PC-9 (cell line): ENCODE data around the gene COPS6.

Experiments used
- CTCF ChIP-seq: fragments of 200-600 bp; sonication (generic); conservative IDR thresholded peaks from 2 replicates; pipeline ENCODE4 v1.6.1; 2017; ENCODE audit warnings: mixed run types, antibody characterized with exemption, mild to moderate bottlenecking, moderate library complexity
- EZH2 ChIP-seq: fragments of 200-600 bp; sonication (generic); IDR thresholded peaks from 2 replicates; pipeline ENCODE4 v1.8.0; 2017; ENCODE audit warnings: antibody characterized with exemption, low read depth

- no peak for TF ChIP-seq CTCF
- TF ChIP-seq EZH2: no peak
Measured at GRCh38 chr7:100069991-100070390, 18.8 kb upstream of the COPS6 start.
